Measurements from ENCODE around the gene IMP4.
A peak's percentile ranks its signal among the peaks of the same experiment; 100 is the strongest.

Gene IMP4

DNA sequence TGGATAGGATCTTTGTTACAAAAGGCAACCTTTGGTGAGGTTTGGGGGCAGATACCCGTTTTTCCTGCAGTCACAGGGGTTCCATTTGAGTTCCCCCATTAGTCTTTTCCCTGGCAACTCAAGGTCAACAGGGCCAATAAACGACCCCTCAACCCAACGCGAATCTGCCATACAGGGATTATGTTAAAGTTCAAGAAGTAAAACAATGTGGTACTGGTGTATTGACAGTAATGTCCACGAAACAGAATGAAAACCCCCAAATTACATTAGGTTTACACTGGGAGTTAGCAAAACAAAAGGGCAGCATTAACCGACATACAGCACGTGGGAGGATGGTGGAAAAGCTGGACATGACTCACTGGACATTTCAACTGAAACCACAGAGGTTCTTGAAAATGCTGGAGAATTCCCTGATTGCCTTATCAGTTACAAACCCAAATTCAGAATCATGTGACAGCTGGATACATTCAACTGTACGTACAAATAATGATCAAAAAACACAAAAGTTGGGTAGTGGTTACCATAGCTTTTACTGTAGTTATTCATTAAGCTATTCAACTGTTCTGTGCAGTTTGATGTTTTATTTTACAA lies 4.9 kb upstream of the IMP4 start:
- Histone ChIP-seq H3K4me3 (ENCODE audit: low read length) (peak overlapping the region; percentile 80), H3K9me3 (ENCODE audit: insufficient read depth, low read depth, low read length) (no peaks in the 10 kb centered on the region), H3K27me3 (ENCODE audit: insufficient read depth, low read length) (no peaks in the 10 kb centered on the region), H3K36me3 (ENCODE audit: insufficient read depth, low read length) (peaks cover 22% of the 10 kb centered on the region), H3K9ac (ENCODE audit: low read depth, low read length) (peak overlapping the region; percentile 45; the same call in 1 of the 2 replicates), H3K4me1 (ENCODE audit: insufficient read depth, low read length) (peaks cover 7% of the 10 kb centered on the region), H3K27ac (ENCODE audit: low read depth, low read length) (no peak overlapping the region)
- 67% methylated on average over 5 of the region's 8 CpGs for WGBS

DNA sequence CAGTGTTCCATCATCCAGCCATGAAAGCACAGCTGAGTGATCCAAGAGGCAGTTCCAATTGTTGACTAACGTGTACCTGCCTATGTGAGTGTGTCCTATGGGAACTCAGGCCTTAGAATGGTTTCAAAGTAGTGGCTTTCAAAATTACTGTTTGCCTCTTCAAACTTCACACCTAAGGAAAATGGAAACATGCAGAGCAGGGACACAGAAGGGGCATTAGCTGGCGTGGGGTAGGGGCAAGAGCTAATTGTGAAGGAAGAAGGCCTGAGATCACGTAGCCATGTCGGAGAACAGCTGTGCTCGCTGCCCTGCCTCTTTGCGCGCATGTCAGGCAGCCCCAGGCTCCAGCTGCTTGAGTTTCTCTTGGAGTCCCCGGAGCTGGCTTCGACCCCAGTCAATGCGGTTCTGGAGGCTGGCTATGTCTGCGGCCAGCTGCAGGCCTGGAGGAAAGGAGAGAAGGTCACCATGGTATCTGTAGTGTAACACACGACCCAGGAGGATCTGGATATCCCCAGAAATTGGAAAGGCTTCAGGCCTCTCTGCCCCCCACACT lies 3.8 kb upstream of the IMP4 start:
- H3K36me3 ChIP-seq (ENCODE audit: insufficient read depth, low read length) = peaks cover 22% of the 10 kb centered on the region
- WGBS = 94% methylated on average over 12 of the region's 12 CpGs
- H3K9me3 ChIP-seq (ENCODE audit: insufficient read depth, low read depth, low read length) = no peaks in the 10 kb centered on the region
- H3K27me3 ChIP-seq (ENCODE audit: insufficient read depth, low read length) = no peaks in the 10 kb centered on the region
- H3K4me3 ChIP-seq (ENCODE audit: low read length) = no peak overlapping the region
- no peak overlapping the region for H3K9ac ChIP-seq (ENCODE audit: low read depth, low read length)
- H3K27ac ChIP-seq (ENCODE audit: low read depth, low read length) = no peak overlapping the region
- peaks cover 7% of the 10 kb centered on the region for H3K4me1 ChIP-seq (ENCODE audit: insufficient read depth, low read length)

DNA sequence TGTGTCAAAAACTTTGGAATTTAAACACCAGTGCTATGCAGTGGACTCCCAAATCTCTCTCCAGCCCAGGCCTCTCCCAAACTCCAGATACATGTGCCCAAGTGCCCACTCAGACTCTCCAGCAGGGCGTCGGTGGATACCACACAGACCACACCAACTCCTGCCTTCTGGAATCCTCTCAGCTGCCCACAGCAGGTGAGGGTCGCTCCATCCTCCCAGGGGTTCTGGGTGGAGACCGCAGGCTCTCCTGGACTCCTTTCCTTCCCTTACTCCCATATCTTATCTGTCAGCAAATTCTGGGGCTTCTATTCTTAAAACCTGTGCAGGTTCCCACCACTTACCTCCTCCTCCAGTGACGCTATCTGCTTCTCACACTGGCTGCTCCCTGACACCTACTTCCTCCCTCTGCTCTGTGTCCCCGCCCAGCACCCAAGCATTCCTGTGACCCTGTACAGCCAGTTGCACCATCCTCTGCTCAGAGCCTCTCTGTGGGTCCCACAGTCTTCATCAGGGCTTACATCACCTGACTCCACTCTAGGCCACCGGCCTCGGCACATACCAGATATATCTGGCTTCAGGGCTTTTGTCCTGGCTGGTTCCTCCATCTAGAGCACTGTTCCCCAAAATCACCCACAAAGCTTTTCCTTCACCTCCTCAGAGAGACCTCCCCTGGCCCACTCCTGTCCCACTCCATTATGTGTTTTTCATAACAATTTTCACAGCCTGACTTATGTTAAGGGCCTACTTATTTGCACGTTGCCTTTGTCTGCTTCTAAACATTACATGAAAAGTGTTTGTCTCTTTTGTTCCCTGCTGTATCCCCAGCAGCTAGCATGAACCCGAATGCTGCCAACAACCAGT lies 2.6 kb upstream of the IMP4 start:
- Histone ChIP-seq H3K27ac (ENCODE audit: low read depth, low read length) (no peak overlapping the region), H3K9ac (ENCODE audit: low read depth, low read length) (no peak overlapping the region), H3K36me3 (ENCODE audit: insufficient read depth, low read length) (peaks cover 33% of the 10 kb centered on the region), H3K9me3 (ENCODE audit: insufficient read depth, low read depth, low read length) (no peaks in the 10 kb centered on the region), H3K27me3 (ENCODE audit: insufficient read depth, low read length) (no peaks in the 10 kb centered on the region), H3K4me3 (ENCODE audit: low read length) (no peak overlapping the region), H3K4me1 (ENCODE audit: insufficient read depth, low read length) (peaks cover 7% of the 10 kb centered on the region)
- WGBS = 96% methylated on average over 10 of the region's 10 CpGs

DNA sequence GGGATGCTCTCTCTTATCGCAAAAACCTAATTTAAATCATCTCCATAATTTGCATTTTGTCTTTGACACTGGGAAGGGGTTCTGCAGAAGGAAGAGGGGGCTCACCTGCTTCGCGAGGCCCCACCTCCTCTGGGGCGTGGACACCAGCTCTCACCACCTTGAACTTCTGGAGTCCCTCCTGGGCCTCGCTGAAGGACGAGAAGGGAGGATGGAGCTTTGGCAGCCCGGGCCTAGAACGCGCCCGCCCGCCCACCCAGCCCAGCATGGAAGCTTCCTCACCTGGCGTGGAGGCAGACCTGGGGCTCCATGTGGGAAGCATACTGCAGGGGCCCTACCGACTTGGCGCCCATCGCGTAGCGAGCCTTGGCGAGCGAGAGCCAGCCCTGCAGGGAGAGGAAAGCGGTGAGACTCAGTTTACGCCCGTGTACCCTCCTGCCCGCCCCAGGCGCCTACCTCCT lies 1.1 kb upstream of the IMP4 start:
- Histone ChIP-seq H3K36me3 (ENCODE audit: insufficient read depth, low read length) (peaks cover 47% of the 10 kb centered on the region), H3K9ac (ENCODE audit: low read depth, low read length) (peak overlapping the region; percentile 45), H3K9me3 (ENCODE audit: insufficient read depth, low read depth, low read length) (no peaks in the 10 kb centered on the region), H3K27ac (ENCODE audit: low read depth, low read length) (no peak overlapping the region), H3K4me3 (ENCODE audit: low read length) (peak overlapping the region; percentile 73), H3K27me3 (ENCODE audit: insufficient read depth, low read length) (no peaks in the 10 kb centered on the region), H3K4me1 (ENCODE audit: insufficient read depth, low read length) (peaks cover 7% of the 10 kb centered on the region)
- 3% methylated on average over 24 of the region's 24 CpGs for WGBS

DNA sequence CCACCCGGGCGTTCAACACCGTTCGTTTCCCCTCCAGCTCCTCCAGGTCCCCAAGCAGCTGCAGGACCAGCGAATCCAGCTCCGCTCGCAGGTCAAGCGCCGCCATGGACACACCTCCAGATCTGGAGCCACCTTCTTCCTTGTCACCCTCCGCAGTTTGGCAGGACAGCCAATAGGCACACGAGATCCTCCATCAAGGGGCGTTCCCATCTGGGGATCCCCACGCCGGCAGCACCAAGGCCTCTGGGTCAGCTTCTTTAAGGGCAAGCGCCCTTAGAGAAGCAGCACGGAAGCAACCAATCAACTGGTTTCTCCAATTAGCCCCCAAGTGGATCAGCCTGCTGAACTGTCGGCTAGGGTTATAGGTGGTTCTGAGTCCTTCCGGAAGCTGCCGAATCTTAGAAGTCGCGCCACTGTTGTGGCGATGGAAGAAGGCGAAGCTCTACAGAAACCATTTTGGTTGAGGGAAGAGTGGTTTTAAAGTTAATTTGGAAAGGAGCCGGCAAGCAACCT lies 621 bp upstream of the IMP4 start:
- Histone ChIP-seq H3K4me1 (ENCODE audit: insufficient read depth, low read length) (peaks cover 7% of the 10 kb centered on the region), H3K9me3 (ENCODE audit: insufficient read depth, low read depth, low read length) (no peaks in the 10 kb centered on the region), H3K9ac (ENCODE audit: low read depth, low read length) (peak overlapping the region; percentile 71), H3K27me3 (ENCODE audit: insufficient read depth, low read length) (no peaks in the 10 kb centered on the region), H3K27ac (ENCODE audit: low read depth, low read length) (peak overlapping the region; percentile 79), H3K36me3 (ENCODE audit: insufficient read depth, low read length) (peaks cover 52% of the 10 kb centered on the region), H3K4me3 (ENCODE audit: low read length) (peak overlapping the region; percentile 73)
- under 1% methylated on average over 24 of the region's 24 CpGs for WGBS

DNA sequence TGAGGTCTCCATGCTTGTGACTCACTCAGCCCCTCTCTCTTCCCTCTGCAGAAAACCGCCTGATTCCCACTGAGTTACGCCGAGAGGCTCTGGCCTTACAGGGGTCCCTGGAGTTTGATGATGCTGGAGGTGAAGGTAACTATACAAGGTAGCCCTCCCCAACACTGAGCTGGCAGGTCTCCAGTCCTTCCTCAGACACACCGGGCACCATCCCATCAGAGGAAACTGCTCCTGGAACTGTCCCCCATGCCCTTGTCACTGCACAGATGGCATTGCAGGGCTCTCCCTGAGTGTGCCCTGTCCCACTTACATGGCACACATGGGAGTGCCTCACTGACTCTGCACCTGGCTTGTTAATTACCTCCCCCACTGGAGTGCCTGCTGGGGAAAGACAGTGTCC lies 1.9 kb downstream of the IMP4 start:
- Histone ChIP-seq H3K36me3 (ENCODE audit: insufficient read depth, low read length) (peaks cover 55% of the 10 kb centered on the region), H3K27me3 (ENCODE audit: insufficient read depth, low read length) (no peaks in the 10 kb centered on the region), H3K27ac (ENCODE audit: low read depth, low read length) (no peak overlapping the region), H3K9me3 (ENCODE audit: insufficient read depth, low read depth, low read length) (no peaks in the 10 kb centered on the region), H3K4me3 (ENCODE audit: low read length) (no peak overlapping the region), H3K4me1 (ENCODE audit: insufficient read depth, low read length) (no peaks in the 10 kb centered on the region), H3K9ac (ENCODE audit: low read depth, low read length) (no peak overlapping the region)
- 98% methylated on average over 1 of the region's 4 CpGs for WGBS

DNA sequence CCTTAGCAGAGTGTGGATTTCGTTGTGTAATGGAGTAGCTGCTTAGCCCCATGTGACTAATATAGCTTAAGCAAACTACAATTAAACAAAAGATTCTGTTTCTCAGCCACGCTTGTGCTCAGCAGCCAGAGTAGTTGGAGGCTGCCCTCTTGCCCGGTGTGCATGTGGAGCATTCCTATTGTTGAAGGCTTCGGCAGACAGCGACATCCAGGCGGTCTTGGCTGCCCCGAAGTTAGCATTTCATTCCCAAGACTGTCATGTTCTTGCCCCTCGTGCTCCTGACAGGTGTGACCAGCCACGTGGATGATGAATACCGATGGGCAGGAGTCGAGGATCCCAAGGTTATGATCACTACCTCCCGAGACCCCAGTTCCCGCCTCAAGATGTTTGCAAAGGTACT lies 2.4 kb downstream of the IMP4 start:
- no peaks in the 10 kb centered on the region for H3K4me1 ChIP-seq (ENCODE audit: insufficient read depth, low read length)
- H3K36me3 ChIP-seq (ENCODE audit: insufficient read depth, low read length) = peaks cover 51% of the 10 kb centered on the region
- no peak overlapping the region for H3K27ac ChIP-seq (ENCODE audit: low read depth, low read length)
- no peaks in the 10 kb centered on the region for H3K27me3 ChIP-seq (ENCODE audit: insufficient read depth, low read length)
- H3K4me3 ChIP-seq (ENCODE audit: low read length) = no peak overlapping the region
- H3K9ac ChIP-seq (ENCODE audit: low read depth, low read length) = no peak overlapping the region
- no peaks in the 10 kb centered on the region for H3K9me3 ChIP-seq (ENCODE audit: insufficient read depth, low read depth, low read length)
- 97% methylated on average over 13 of the region's 13 CpGs for WGBS

DNA sequence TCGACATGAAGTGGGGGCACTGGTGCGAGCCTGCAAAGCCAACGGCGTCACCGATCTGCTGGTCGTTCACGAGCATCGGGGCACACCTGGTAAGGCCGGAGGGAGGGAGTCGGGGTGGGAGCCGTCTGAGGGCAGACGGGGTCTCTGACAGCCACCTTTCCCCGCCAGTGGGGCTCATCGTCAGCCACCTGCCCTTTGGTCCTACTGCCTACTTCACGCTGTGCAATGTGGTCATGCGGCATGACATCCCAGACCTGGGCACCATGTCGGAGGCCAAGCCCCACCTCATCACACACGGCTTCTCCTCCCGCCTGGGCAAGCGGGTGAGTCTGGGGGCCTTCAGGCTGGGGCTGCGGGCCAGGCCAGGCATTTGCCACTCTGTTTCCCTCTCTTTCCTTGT lies 2.9 kb downstream of the IMP4 start:
- H3K9me3 ChIP-seq (ENCODE audit: insufficient read depth, low read depth, low read length) = no peaks in the 10 kb centered on the region
- H3K27ac ChIP-seq (ENCODE audit: low read depth, low read length) = no peak overlapping the region
- H3K27me3 ChIP-seq (ENCODE audit: insufficient read depth, low read length) = no peaks in the 10 kb centered on the region
- WGBS = 97% methylated on average over 21 of the region's 21 CpGs
- H3K36me3 ChIP-seq (ENCODE audit: insufficient read depth, low read length) = peaks cover 47% of the 10 kb centered on the region
- H3K4me3 ChIP-seq (ENCODE audit: low read length) = no peak overlapping the region
- H3K4me1 ChIP-seq (ENCODE audit: insufficient read depth, low read length) = no peaks in the 10 kb centered on the region
- no peak overlapping the region for H3K9ac ChIP-seq (ENCODE audit: low read depth, low read length)

DNA sequence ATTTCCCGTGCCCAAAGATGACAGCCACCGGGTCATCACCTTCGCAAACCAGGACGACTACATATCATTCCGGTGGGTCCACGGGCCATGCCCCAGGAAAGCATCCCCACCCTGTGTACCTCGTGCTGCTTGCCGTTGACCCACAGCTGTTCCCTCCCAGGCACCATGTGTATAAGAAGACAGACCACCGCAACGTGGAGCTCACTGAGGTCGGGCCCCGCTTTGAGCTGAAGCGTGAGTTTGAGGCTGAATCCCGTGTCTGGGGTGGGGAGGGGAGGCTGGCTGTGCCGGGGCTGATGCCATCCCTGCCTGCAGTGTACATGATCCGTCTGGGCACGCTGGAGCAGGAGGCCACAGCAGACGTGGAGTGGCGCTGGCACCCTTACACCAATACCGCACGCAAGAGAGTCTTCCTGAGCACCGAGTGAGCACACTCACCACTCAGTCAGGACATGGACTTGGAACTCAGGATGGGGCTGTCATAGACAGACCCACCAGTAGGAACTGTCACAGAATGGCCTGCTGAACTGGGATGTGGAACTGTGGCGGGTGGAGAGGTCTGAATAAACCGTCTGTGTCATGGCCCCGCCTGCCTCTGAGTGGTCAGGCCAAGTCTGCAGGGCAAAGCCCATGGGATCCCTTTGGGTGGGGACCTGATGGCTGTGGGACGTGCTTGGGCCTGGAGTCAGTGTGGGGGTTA lies 3.5 kb downstream of the IMP4 start:
- WGBS = 96% methylated on average over 26 of the region's 26 CpGs
- Histone ChIP-seq H3K27me3 (ENCODE audit: insufficient read depth, low read length) (no peaks in the 10 kb centered on the region), H3K4me1 (ENCODE audit: insufficient read depth, low read length) (no peaks in the 10 kb centered on the region), H3K9me3 (ENCODE audit: insufficient read depth, low read depth, low read length) (no peaks in the 10 kb centered on the region), H3K4me3 (ENCODE audit: low read length) (no peak overlapping the region), H3K36me3 (ENCODE audit: insufficient read depth, low read length) (peaks cover 46% of the 10 kb centered on the region), H3K27ac (ENCODE audit: low read depth, low read length) (no peak overlapping the region), H3K9ac (ENCODE audit: low read depth, low read length) (no peak overlapping the region)

DNA sequence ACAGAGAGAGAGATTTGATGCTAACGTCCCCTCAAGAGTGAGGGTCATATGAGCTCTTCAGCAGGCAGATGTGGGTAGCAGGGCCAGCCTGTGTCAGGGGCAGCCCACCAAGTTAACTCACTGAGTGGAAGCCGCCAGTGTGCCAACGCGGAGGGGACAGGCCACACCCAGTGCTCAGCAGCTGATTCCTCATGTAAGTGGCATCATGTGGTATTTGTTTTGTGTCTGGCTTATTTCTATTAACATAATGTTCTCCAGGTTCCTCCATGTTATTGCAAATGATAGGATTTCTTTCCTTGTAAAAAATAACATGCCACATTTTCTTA lies 4.0 kb downstream of the IMP4 start:
- Histone ChIP-seq H3K27me3 (ENCODE audit: insufficient read depth, low read length) (no peaks in the 10 kb centered on the region), H3K4me3 (ENCODE audit: low read length) (no peak overlapping the region), H3K27ac (ENCODE audit: low read depth, low read length) (no peak overlapping the region), H3K4me1 (ENCODE audit: insufficient read depth, low read length) (no peaks in the 10 kb centered on the region), H3K9me3 (ENCODE audit: insufficient read depth, low read depth, low read length) (no peaks in the 10 kb centered on the region), H3K9ac (ENCODE audit: low read depth, low read length) (no peak overlapping the region), H3K36me3 (ENCODE audit: insufficient read depth, low read length) (peaks cover 46% of the 10 kb centered on the region)
- WGBS = 98% methylated on average over 4 of the region's 4 CpGs
